Thyroid gland (tissue), 4 donors: ENCODE data around the gene HUWE1. TPM values are rescaled to one million over a fixed set of nuclear protein-coding genes. Genes with fewer than 3 reads are reported as not detected.
"Not testable (repeated sequence)": the region's sequence is repeated elsewhere in the genome, so short reads cannot be mapped to it uniquely, and the experiment has no call there.

ENCODE experiments used
- DNase-seq, 2 donors: peaks; one replicate each; pipeline ENCODE4 v3.0.0-alpha.2; 2019
- H3K27ac ChIP-seq, 3 donors: fragments of 200-600 bp; sonication (generic); 1 replicate in 2 of 3; 2 replicates in 1 of 3; pipeline ENCODE4 v1.5.1; 2016 to 2019; ENCODE audit warnings: mild to moderate bottlenecking in 1 of 3, moderate library complexity in 1 of 3
- H3K27me3 ChIP-seq: fragments of 200-600 bp; sonication (generic); one replicate; pipeline ENCODE4 v1.5.1; 2019
- H3K36me3 ChIP-seq, 2 donors: fragments of 200-600 bp; sonication (generic); one replicate each; pipeline ENCODE4 v1.5.1; 2016 to 2019
- H3K4me1 ChIP-seq, 2 donors: fragments of 200-600 bp; sonication (generic); one replicate each; pipeline ENCODE4 v1.5.1; 2017 to 2019
- H3K4me3 ChIP-seq, 3 donors: fragments of 200-600 bp; sonication (generic); replicated peaks in 1 of 3; 1 replicate in 2 of 3; 2 replicates in 1 of 3; pipeline ENCODE4 v1.5.1; 2016; ENCODE audit warnings: mild to moderate bottlenecking in 1 of 3
- H3K9me3 ChIP-seq: fragments of 200-600 bp; sonication (generic); one replicate; pipeline ENCODE4 v1.5.1; 2017
- CTCF ChIP-seq, 6 experiments: fragments of 200-600 bp in 3 of 6; fragments of 450-650 bp in 3 of 6; sonication (generic) in 3 of 6; IDR thresholded peaks; one replicate each; pipeline ENCODE4 v1.5.1; 2016 to 2019; ENCODE audit warnings: antibody characterized with exemption in 6 of 6, mild to moderate bottlenecking in 2 of 6, inconsistent platforms in 1 of 6, moderate library complexity in 1 of 6
- POLR2A ChIP-seq, 2 donors: fragments of 450-650 bp; IDR thresholded peaks; one replicate each; pipeline ENCODE4 v1.6.1; 2017; ENCODE audit warnings: antibody characterized with exemption in 2 of 2, mild to moderate bottlenecking in 2 of 2, moderate library complexity in 1 of 2
- WGBS, 2 donors: methylation state at CpG; one replicate each; pipeline ENCODE4 v1.1.5; 2017; 5-methylcytosine and 5-hydroxymethylcytosine counted together
- intact Hi-C: fragments of 100-400 bp; cut with DNase I; formaldehyde crosslinking; loops from one replicate; pipeline ENCODE4 v1.15.1; 2023
- total RNA-seq, 4 donors: library from RNA; depleted of rRNA; stranded (reverse); fragments of >200 nt; gene quantifications; one replicate each; pipeline ENCODE4 v1.2.3, GENCODE V29; 2016

Gene HUWE1
- total RNA-seq, 4 donors from 2014 or later = 101 to 165 (median 151) TPM

GRCh38 chrX:53544936-53545335 lies 141.6 kb downstream of the HUWE1 start:
- intact Hi-C loops = no loop called here
- WGBS, 2 donors = 79 to 81% methylated on average over 4 of the region's 9 CpGs
- peaks cover 40 to 76% of the 10 kb centered on the region in 2 donors for H3K36me3 ChIP-seq

GRCh38 chrX:53538781-53539180 lies 147.7 kb downstream of the HUWE1 start:
- Histone ChIP-seq H3K27me3 (no peaks in the 10 kb centered on the region), H3K27ac (no peak overlapping the region), H3K4me1 (no peaks in the 10 kb centered on the region), H3K9me3 (no peaks in the 10 kb centered on the region), H3K36me3 (peaks cover 52 to 77% of the 10 kb centered on the region in 2 donors), H3K4me3 (no peak overlapping the region)
- intact Hi-C loops = no loop called here
- 90 to 94% methylated on average over 8 of the region's 8 CpGs for WGBS, 2 donors
- no peak for DNase-seq
- TF ChIP-seq POLR2A (IDR thresholded peaks at IDR 0.05) = no peak
- TF ChIP-seq CTCF (IDR thresholded peaks at IDR 0.05) = no peak

More at GRCh38 chrX:53544936-53545335, 141.6 kb downstream of the HUWE1 start:
- no peak for DNase-seq
- Histone ChIP-seq H3K4me3 (no peak overlapping the region), H3K27ac (no peak overlapping the region), H3K27me3 (no peaks in the 10 kb centered on the region), H3K4me1 (no peaks in the 10 kb centered on the region), H3K9me3 (no peaks in the 10 kb centered on the region)
- TF ChIP-seq POLR2A (IDR thresholded peaks at IDR 0.05) = no peak
- TF ChIP-seq CTCF (IDR thresholded peaks at IDR 0.05) = no peak

- H3K27me3 ChIP-seq, DNase-seq, H3K4me3 ChIP-seq, intact Hi-C loops, H3K27ac ChIP-seq, H3K9me3 ChIP-seq, H3K4me1 ChIP-seq: not testable (repeated sequence)
- peaks cover 23 to 34% of the 10 kb centered on the region in 2 donors for H3K36me3 ChIP-seq
- 81 to 84% methylated on average over 13 to 15 of the region's 21 CpGs for WGBS, 2 donors
These were observed 155.1 kb downstream of the HUWE1 start for GRCh38 chrX:53531255-53531966.

DNA sequence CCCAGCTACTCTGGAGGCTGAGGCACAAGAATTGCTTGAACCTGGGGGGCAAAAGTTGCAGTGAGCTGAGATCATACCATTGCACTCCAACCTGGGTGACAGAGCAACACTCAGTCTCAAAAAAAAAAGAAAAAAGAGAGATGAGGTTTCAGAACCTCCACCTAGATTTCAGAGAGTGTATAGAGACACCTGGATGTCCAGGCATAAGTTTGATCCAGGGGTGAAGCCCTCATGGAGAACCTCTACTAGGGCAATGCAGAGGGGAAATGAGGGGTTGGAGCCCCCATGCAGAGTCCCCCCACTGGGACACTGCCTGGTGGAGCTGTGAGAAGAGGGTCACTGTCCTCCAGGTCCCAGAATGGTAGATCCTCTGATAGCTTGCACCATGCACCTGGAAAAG lies 159.5 kb downstream of the HUWE1 start:
- DNase-seq = no peak
- Histone ChIP-seq H3K9me3 (no peaks in the 10 kb centered on the region), H3K4me3 (no peak overlapping the region), H3K4me1 (no peaks in the 10 kb centered on the region), H3K27ac (no peak overlapping the region), H3K36me3 (no peaks in the 10 kb centered on the region), H3K27me3 (no peaks in the 10 kb centered on the region)
- intact Hi-C loops = no loop called here
- no peak for TF ChIP-seq POLR2A (IDR thresholded peaks at IDR 0.05)

DNA sequence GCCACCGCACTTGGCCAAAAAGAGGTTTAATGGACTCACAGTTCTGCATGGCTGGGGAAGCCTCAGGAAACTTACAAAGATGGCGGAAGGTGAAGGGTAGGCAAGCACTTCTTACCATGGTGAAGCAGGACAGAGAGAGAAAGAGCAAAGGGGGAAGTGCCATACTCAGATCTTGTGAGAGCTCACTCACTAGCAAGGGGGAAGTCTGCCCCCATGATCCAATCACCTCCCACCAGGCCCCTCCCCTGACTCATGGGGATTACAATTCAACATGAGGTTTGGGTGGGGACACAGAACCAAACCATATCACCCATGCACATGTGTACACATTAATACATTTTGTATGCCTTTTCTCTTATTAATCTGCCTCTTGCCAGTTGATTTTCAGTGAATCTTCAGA lies 175.2 kb downstream of the HUWE1 start:
- Histone ChIP-seq H3K4me1 (no peaks in the 10 kb centered on the region), H3K27ac (no peak overlapping the region), H3K9me3 (no peaks in the 10 kb centered on the region), H3K27me3 (no peaks in the 10 kb centered on the region), H3K36me3 (no peaks in the 10 kb centered on the region), H3K4me3 (no peak overlapping the region)
- DNase-seq = no peak
- 100% methylated on average over 1 of the region's 2 CpGs for WGBS, 2 donors
- intact Hi-C loops = no loop called here
- TF ChIP-seq CTCF (IDR thresholded peaks at IDR 0.05) = no peak
- TF ChIP-seq POLR2A (IDR thresholded peaks at IDR 0.05) = no peak

DNA sequence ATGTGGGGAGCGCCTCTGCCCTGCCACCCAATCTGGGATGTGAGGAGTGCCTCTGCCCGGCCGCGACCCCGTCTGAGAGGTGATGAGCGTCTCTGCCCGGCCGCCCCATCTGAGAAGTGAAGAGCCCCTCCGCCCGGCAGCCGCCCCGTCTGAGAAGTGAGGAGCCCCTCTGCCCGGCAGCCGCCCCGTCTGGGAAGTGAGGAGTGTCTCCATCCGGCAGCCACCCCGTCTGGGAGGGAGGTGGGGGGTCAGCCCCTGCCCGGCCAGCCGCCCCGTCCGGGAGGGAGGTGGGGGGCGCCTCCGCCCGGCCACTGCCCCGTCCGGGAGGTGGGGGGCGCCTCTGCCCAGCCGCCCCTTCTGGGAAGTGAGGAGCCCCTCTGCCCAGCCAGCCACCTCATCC lies 182.5 kb downstream of the HUWE1 start:
- H3K9me3 ChIP-seq, H3K36me3 ChIP-seq, H3K4me1 ChIP-seq, DNase-seq, H3K27ac ChIP-seq, H3K4me3 ChIP-seq, intact Hi-C loops, H3K27me3 ChIP-seq: not testable (repeated sequence)
- WGBS, 2 donors = no CpG with 5 or more reads among the region's 28 CpGs
